Thyroid gland (tissue), 4 donors: Measurements from ENCODE around the gene KSR1.

Experiments used
- CTCF ChIP-seq, 6 experiments: fragments of 200-600 bp in 3 of 6; fragments of 450-650 bp in 3 of 6; sonication (generic) in 3 of 6; IDR thresholded peaks; one replicate each; pipeline ENCODE4 v1.5.1; 2016 to 2019; ENCODE audit warnings: antibody characterized with exemption in 6 of 6, mild to moderate bottlenecking in 2 of 6, inconsistent platforms in 1 of 6, moderate library complexity in 1 of 6
- POLR2A ChIP-seq, 2 donors: fragments of 450-650 bp; IDR thresholded peaks; one replicate each; pipeline ENCODE4 v1.6.1; 2017; ENCODE audit warnings: antibody characterized with exemption in 2 of 2, mild to moderate bottlenecking in 2 of 2, moderate library complexity in 1 of 2

- TF ChIP-seq POLR2A (IDR thresholded peaks at IDR 0.05) = no peak
- no peak for TF ChIP-seq CTCF (IDR thresholded peaks at IDR 0.05)
Observed at GRCh38 chr17:27618417-27618816, 162.2 kb downstream of the KSR1 start.
